Measurements from ENCODE around the gene P4HA1.
"Not testable (repeated sequence)": the region's sequence is repeated elsewhere in the genome, so short reads cannot be mapped to it uniquely, and the experiment has no call there.

Gene P4HA1

GRCh38 chr10:73039635-73040034 is 57.0 kb downstream of the P4HA1 start:
- CTCF ChIA-PET, result interaction anchor here (1.0 to 1.4 kb wide), 3 partner anchors 10 to 96 kb away, joined by 3 to 5 read pairs (median 3); no protein-coding TSS in a partner anchor
- POLR2A ChIA-PET, result interaction anchor here (0.6 kb wide), 1 partner anchor 130 kb away, joined by 5 read pairs; no protein-coding TSS in a partner anchor
- no peak for TF ChIP-seq CTCF (IDR thresholded peaks at IDR 0.05; ENCODE audit: control extremely low read depth, extremely low read depth, low read depth, missing control alignments)
- no peak for DNase-seq (ENCODE audit: extremely low spot score)

- DNase-seq (ENCODE audit: extremely low spot score); POLR2A ChIA-PET: not testable (repeated sequence)
- CTCF ChIA-PET, result interaction anchor here (1.0 kb wide), 1 partner anchor 353 kb away, joined by 3 read pairs; no protein-coding TSS in a partner anchor
Observed at GRCh38 chr10:73036285-73036684, 60.4 kb downstream of the P4HA1 start.

GRCh38 chr10:73032536-73032935 is 64.1 kb downstream of the P4HA1 start:
- TF ChIP-seq CTCF (IDR thresholded peaks at IDR 0.05; ENCODE audit: control extremely low read depth, extremely low read depth, low read depth, missing control alignments), result no peak
- DNase-seq (ENCODE audit: extremely low spot score), result no peak
- ChIA-PET POLR2A (no interaction called here), CTCF (interaction anchor here (1.5 kb wide), 1 partner anchor 14 kb away, joined by 4 read pairs; no protein-coding TSS in a partner anchor)

- CTCF ChIA-PET; POLR2A ChIA-PET; DNase-seq (ENCODE audit: extremely low spot score): not testable (repeated sequence)
Observed at GRCh38 chr10:73026623-73027022, 70.0 kb downstream of the P4HA1 start.

- DNase-seq (ENCODE audit: extremely low spot score); POLR2A ChIA-PET; CTCF ChIA-PET: not testable (repeated sequence)
Observed at GRCh38 chr10:73023455-73024070, 73.1 kb downstream of the P4HA1 start.

- DNase-seq (ENCODE audit: extremely low spot score); POLR2A ChIA-PET: not testable (repeated sequence)
- CTCF ChIA-PET, result interaction anchor here (0.9 kb wide), 1 partner anchor 38 kb away, joined by 3 read pairs; no protein-coding TSS in a partner anchor
Observed at GRCh38 chr10:73022961-73023360, 73.7 kb downstream of the P4HA1 start.

GRCh38 chr10:73021538-73022164 is 75.0 kb downstream of the P4HA1 start:
- CTCF ChIA-PET; POLR2A ChIA-PET; DNase-seq (ENCODE audit: extremely low spot score): not testable (repeated sequence)

- POLR2A ChIA-PET, result no interaction called here
- CTCF ChIA-PET, result interaction anchor here (1.7 kb wide), 1 partner anchor 138 kb away, joined by 7 read pairs; no protein-coding TSS in a partner anchor
- DNase-seq (ENCODE audit: extremely low spot score), result no peak
- TF ChIP-seq CTCF (IDR thresholded peaks at IDR 0.05; ENCODE audit: control extremely low read depth, extremely low read depth, low read depth, missing control alignments), result no peak
Observed at GRCh38 chr10:73021050-73021449, 75.6 kb downstream of the P4HA1 start.

GRCh38 chr10:73019100-73019499 is 77.6 kb downstream of the P4HA1 start:
- ChIA-PET POLR2A (no interaction called here), CTCF (interaction anchor here (1.9 kb wide), 1 partner anchor 14 kb away, joined by 4 read pairs; no protein-coding TSS in a partner anchor)
- no peak for DNase-seq (ENCODE audit: extremely low spot score)
- TF ChIP-seq CTCF (IDR thresholded peaks at IDR 0.05; ENCODE audit: control extremely low read depth, extremely low read depth, low read depth, missing control alignments), result no peak
